ENCODE data around the gene LRRC3B. TPM values are rescaled to one million over a fixed set of nuclear protein-coding genes. Genes with fewer than 3 reads are reported as not detected.

Gene LRRC3B
- total RNA-seq, 4 donors from 2014 or later = 0.30 TPM; not detected in 3

DNA sequence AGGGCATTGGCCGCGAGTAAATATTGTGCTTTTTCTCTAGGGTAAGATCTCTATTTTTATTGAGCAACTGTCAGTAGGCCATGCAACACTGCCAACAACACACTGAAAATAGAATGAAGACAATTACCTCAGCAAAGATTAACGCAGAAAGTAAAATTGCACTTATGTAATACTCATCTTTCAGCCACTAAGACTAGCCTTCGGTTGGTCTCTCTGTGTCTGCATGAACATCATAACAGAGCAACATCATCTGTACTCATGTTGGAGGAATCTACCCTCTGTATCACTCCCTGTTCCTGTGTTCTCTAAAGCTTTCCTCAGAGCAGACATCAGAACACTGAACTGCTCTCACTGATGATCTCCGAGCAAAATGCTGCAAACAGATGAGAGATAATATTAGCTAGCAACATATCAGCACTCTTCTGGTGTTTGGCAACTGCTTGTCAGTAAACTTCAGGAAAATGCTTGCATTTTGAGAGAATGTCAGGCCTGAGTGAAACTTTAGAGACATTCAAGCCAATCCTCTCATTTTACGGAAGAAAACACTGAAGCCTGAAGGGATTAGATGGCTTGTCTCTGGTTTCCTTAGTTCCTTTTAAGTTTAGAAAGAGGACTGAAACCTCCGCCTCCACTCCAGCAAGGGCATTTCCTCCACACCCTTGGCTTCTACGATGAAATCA is 8.4 kb upstream of the LRRC3B start:
- no peaks in the 10 kb centered on the region for H3K36me3 ChIP-seq
- H3K27me3 ChIP-seq = no peaks in the 10 kb centered on the region
- H3K27ac ChIP-seq = no peak overlapping the region
- H3K9me3 ChIP-seq = no peaks in the 10 kb centered on the region
- peaks cover 0 to 5% (median 0%) of the 10 kb centered on the region in 4 donors for H3K4me1 ChIP-seq
- no peak overlapping the region for H3K4me3 ChIP-seq
- 51 to 59% methylated on average over 8 of the region's 8 CpGs for WGBS, 2 donors
- DNase-seq (ENCODE audit: low spot score in 2 of 2) = no peak
- TF ChIP-seq EP300 (IDR thresholded peaks at IDR 0.05) (no peak), POLR2A (IDR thresholded peaks at IDR 0.05) (no peak)
- TF ChIP-seq, protein P1, sequence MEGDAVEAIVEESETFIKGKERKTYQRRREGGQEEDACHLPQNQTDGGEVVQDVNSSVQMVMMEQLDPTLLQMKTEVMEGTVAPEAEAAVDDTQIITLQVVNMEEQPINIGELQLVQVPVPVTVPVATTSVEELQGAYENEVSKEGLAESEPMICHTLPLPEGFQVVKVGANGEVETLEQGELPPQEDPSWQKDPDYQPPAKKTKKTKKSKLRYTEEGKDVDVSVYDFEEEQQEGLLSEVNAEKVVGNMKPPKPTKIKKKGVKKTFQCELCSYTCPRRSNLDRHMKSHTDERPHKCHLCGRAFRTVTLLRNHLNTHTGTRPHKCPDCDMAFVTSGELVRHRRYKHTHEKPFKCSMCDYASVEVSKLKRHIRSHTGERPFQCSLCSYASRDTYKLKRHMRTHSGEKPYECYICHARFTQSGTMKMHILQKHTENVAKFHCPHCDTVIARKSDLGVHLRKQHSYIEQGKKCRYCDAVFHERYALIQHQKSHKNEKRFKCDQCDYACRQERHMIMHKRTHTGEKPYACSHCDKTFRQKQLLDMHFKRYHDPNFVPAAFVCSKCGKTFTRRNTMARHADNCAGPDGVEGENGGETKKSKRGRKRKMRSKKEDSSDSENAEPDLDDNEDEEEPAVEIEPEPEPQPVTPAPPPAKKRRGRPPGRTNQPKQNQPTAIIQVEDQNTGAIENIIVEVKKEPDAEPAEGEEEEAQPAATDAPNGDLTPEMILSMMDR (IDR thresholded peaks at IDR 0.05) = no peak

DNA sequence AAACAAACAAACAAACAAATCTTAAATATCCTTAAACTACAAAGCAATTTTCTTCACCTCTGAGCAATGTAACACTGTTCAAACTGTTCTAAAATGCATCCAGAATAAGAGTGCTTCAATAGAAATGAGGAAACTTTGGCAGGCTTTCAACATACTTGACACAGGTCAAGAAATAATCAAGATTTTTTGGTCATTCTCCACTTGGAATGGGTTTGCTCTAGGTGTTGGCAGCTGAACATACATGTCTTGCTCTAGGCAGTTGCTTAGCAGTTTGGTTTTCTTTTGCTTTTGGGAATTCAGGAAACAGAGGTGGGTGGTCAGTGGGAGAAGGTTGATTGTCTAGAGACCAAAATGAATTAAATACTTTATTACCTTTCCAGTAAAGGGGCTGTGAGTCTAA is 1.4 kb upstream of the LRRC3B start:
- no peak overlapping the region for H3K4me3 ChIP-seq
- H3K36me3 ChIP-seq = no peaks in the 10 kb centered on the region
- peaks cover 0 to 43% of the 10 kb centered on the region in 2 donors for H3K27me3 ChIP-seq
- no peaks in the 10 kb centered on the region for H3K9me3 ChIP-seq
- no peak for TF ChIP-seq POLR2A (IDR thresholded peaks at IDR 0.05)
- TF ChIP-seq EP300 (IDR thresholded peaks at IDR 0.05) = no peak
- TF ChIP-seq, protein P1 (IDR thresholded peaks at IDR 0.05) = no peak
- no peak for DNase-seq (ENCODE audit: low spot score in 2 of 2)
- peaks cover 0 to 28% (median 0%) of the 10 kb centered on the region in 4 donors for H3K4me1 ChIP-seq
- no peak overlapping the region for H3K27ac ChIP-seq

DNA sequence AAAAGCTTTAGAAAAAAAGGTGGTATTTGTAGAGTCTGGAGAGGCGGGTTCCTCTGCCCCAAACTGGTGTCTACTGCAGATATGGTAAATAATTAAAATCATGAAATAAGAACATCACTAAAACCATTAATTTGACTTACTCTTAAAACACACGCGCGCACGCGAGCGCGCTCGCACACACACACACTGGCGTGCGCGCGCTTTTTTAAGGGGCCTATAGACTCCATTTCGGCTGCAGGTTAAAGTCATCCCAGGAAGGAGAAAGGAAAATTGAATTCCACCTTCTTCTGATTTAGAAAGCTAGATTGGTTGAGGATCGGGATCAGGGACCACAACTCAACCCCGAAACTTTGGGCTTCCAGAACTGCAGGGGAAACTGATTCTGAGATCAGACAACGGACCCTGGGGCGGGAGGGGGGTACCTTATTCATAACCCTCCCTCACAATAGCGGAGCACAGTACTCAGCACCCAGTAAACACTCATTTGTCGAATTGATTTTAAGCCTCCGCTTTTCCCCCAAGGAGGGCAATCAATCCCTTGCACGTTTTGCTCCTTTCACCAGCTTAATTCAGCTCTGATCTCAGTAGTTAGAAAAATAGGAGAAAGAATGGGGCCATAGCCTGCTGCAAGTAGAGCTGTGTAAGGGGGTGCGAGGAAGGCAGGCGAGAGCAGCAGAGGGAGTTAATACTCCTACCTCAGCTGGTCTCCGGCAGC is 509 bp upstream of the LRRC3B start:
- TF ChIP-seq, protein P1 (IDR thresholded peaks at IDR 0.05) = no peak
- TF ChIP-seq EP300 (IDR thresholded peaks at IDR 0.05) = no peak
- TF ChIP-seq POLR2A (IDR thresholded peaks at IDR 0.05) = no peak
- Histone ChIP-seq H3K27me3 (peaks cover 0 to 43% of the 10 kb centered on the region in 2 donors), H3K9me3 (no peaks in the 10 kb centered on the region), H3K4me3 (peak overlapping the region in 1 of 4 donors; percentile 40), H3K27ac (no peak overlapping the region), H3K4me1 (peaks cover 0 to 28% (median 0%) of the 10 kb centered on the region in 4 donors), H3K36me3 (no peaks in the 10 kb centered on the region)
- 6 to 10% methylated on average over 25 of the region's 25 CpGs for WGBS, 2 donors
- no peak for DNase-seq (ENCODE audit: low spot score in 2 of 2)

- peaks cover 0 to 43% of the 10 kb centered on the region in 2 donors for H3K27me3 ChIP-seq
- no peak overlapping the region for H3K27ac ChIP-seq
- no peaks in the 10 kb centered on the region for H3K9me3 ChIP-seq
- TF ChIP-seq EP300 (IDR thresholded peaks at IDR 0.05) = no peak
- TF ChIP-seq POLR2A (IDR thresholded peaks at IDR 0.05) = no peak
- TF ChIP-seq, protein P1 (IDR thresholded peaks at IDR 0.05) = no peak
- WGBS, 2 donors = 1 to 2% methylated on average over 33 of the region's 33 CpGs
- H3K36me3 ChIP-seq = no peaks in the 10 kb centered on the region
- peaks cover 0 to 28% (median 0%) of the 10 kb centered on the region in 4 donors for H3K4me1 ChIP-seq
- no peak for DNase-seq (ENCODE audit: low spot score in 2 of 2)
- H3K4me3 ChIP-seq = no peak overlapping the region
These were observed 1.0 kb downstream of the LRRC3B start for GRCh38 chr3:26623419-26624208.
